ENCODE measurements around the gene B3GLCT. TPM values are rescaled to one million over a fixed set of nuclear protein-coding genes. Genes with fewer than 3 reads are reported as not detected.

B3GLCT gene
- total and polyA plus RNA-seq, 2 donors (not counting 3 experiments of a cell fraction or from before 2014, with no cell fraction given) = 5.2 to 14.6 TPM

DNA sequence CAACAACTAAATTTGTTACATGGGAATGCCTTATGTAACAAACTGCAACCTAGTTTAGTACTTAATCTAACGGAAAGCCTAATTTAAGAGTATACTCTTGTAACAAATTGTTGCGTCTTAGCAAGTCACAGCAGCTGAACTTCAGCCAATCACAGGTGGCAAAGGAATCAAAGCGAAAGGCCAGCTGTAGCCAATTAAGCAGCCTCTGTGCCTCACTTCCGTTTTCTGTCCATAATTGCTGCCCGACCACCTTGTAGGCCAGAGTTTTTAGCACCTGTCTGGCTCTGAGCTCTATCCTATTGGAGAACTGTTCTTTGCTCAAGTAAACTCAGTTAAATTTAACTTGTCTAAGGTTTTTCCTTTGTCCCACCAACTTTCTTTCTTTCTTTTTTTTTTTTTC is 20.0 kb upstream of the B3GLCT start:
- Histone ChIP-seq H3K9me3 (replicated peaks; ENCODE audit: control insufficient read depth, insufficient read depth, low read length) (no peaks in the 10 kb centered on the region), H3K27me3 (ENCODE audit: control insufficient read depth in 2 of 2, insufficient read depth in 2 of 2, low read length in 2 of 2) (peaks cover 0 to 1% of the 10 kb centered on the region in 2 experiments), H3K79me2 (ENCODE audit: control insufficient read depth, insufficient read depth, low read length) (no peaks in the 10 kb centered on the region), H3K4me2 (ENCODE audit: insufficient read depth, low read length) (no peak overlapping the region), H3K36me3 (ENCODE audit: control insufficient read depth in 2 of 2, extremely low read depth in 1 of 2, insufficient read depth in 2 of 2, low read length in 2 of 2) (no peaks in the 10 kb centered on the region), H3K9ac (replicated peaks; ENCODE audit: extremely low read depth, insufficient read depth, low read length) (no peak overlapping the region), H3K9me1 (replicated peaks; ENCODE audit: control insufficient read depth, extremely low read depth, insufficient read depth, low read length) (no peaks in the 10 kb centered on the region), H3K4me3 (replicated peaks in 1 of 3; ENCODE audit: insufficient read depth in 1 of 3, low read depth in 1 of 3, low read length in 3 of 3) (no peak overlapping the region), H3K27ac (ENCODE audit: insufficient read depth, low read depth, low read length) (no peak overlapping the region), H3K4me1 (ENCODE audit: control insufficient read depth, extremely low read depth, insufficient read depth, low read length) (no peaks in the 10 kb centered on the region), H2AFZ (ENCODE audit: low read depth, low read length) (no peak overlapping the region), H4K20me1 (replicated peaks; ENCODE audit: control insufficient read depth, extremely low read depth, insufficient read depth, low read length) (no peaks in the 10 kb centered on the region)
- intact Hi-C loops (cut with micrococcal nuclease) = no loop called here
- dilution Hi-C loops (cut with MboI; ENCODE audit: extremely low pct_ligation_motif_present, low sequenced_read_pairs) = no loop called here
- FAIRE-seq = no peak
- ChIA-PET CTCF (interaction anchor here (0.7 kb wide), 1 partner anchor 65 kb away, joined by 3 read pairs; no protein-coding TSS in a partner anchor), POLR2A (no interaction called here)
- TF ChIP-seq POLR2AphosphoS5 (IDR thresholded peaks at IDR 0.05; ENCODE audit: insufficient read depth, low read depth, low read length) (no peak), JUN (IDR thresholded peaks at IDR 0.05; ENCODE audit: borderline replicate concordance, insufficient read depth, insufficient read length, low read depth) (no peak), EZH2 (IDR thresholded peaks at IDR 0.05; ENCODE audit: borderline replicate concordance, low read depth, low read length, severe bottlenecking) (no peak), MYC (IDR thresholded peaks at IDR 0.05; ENCODE audit: low read depth, low read length) (no peak), GATA2 (IDR thresholded peaks at IDR 0.05; ENCODE audit: insufficient read depth, insufficient read length, low read depth, low read length) (no peak), FOS (IDR thresholded peaks at IDR 0.05; ENCODE audit: borderline replicate concordance, insufficient read depth, low read length) (no peak), POLR2A (IDR thresholded peaks at IDR 0.05; ENCODE audit: low read depth, low read length) (no peak)
- TF ChIP-seq, protein P1, sequence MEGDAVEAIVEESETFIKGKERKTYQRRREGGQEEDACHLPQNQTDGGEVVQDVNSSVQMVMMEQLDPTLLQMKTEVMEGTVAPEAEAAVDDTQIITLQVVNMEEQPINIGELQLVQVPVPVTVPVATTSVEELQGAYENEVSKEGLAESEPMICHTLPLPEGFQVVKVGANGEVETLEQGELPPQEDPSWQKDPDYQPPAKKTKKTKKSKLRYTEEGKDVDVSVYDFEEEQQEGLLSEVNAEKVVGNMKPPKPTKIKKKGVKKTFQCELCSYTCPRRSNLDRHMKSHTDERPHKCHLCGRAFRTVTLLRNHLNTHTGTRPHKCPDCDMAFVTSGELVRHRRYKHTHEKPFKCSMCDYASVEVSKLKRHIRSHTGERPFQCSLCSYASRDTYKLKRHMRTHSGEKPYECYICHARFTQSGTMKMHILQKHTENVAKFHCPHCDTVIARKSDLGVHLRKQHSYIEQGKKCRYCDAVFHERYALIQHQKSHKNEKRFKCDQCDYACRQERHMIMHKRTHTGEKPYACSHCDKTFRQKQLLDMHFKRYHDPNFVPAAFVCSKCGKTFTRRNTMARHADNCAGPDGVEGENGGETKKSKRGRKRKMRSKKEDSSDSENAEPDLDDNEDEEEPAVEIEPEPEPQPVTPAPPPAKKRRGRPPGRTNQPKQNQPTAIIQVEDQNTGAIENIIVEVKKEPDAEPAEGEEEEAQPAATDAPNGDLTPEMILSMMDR (IDR thresholded peaks at IDR 0.05; ENCODE audit: extremely low read depth in 1 of 2, insufficient read depth in 1 of 2, low read depth in 1 of 2, low read length in 2 of 2) = no peak
- TF ChIP-seq, protein P2, sequence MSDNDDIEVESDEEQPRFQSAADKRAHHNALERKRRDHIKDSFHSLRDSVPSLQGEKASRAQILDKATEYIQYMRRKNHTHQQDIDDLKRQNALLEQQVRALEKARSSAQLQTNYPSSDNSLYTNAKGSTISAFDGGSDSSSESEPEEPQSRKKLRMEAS (IDR thresholded peaks at IDR 0.05; ENCODE audit: insufficient read depth, insufficient read length) = no peak
- BruUV-seq (replicated peaks) = no TSS peak
- no peak for DNase-seq (ENCODE audit: low read depth, low spot score)

Data from endothelial cell of umbilical vein (primary cell).